ENCODE results near the gene CHCHD3. TPM values are rescaled to one million over a fixed set of nuclear protein-coding genes. Genes with fewer than 3 reads are reported as not detected.

CHCHD3 gene
- total RNA-seq, 6 experiments from 2014 or later, result 16.5 to 42.6 (median 21.6) TPM

DNA sequence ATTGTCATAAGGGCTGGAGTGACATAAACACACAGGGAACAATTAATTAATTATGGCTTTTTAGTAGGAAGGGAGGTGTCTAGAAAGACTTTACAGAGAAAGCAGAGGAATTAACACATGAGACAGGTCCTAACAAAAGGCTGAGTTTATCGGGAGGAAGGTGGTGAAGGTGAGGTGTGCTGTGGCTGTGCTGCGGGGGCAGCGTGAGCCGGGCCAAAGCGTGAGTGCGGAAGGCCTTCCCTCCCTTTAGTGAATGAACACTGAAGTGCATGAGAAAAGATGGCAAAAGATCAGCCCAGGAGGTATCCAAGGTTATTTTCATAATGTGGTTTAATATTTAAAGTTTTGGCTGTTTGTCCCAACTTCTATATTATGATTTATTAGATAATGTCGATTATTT, 262.2 kb downstream of the CHCHD3 start:
- DNase-seq (no peak), ATAC-seq (no peak)
- H3K27ac ChIP-seq, result no peak overlapping the region
- H3K4me3 ChIP-seq, result no peak overlapping the region
- H3K27me3 ChIP-seq, result no peaks in the 10 kb centered on the region
- H3K9me3 ChIP-seq, result no peaks in the 10 kb centered on the region
- intact Hi-C loops (cut with DNase I), result no loop called here
- TF ChIP-seq POLR2A (IDR thresholded peaks at IDR 0.05), result no peak
- TF ChIP-seq, protein P1, sequence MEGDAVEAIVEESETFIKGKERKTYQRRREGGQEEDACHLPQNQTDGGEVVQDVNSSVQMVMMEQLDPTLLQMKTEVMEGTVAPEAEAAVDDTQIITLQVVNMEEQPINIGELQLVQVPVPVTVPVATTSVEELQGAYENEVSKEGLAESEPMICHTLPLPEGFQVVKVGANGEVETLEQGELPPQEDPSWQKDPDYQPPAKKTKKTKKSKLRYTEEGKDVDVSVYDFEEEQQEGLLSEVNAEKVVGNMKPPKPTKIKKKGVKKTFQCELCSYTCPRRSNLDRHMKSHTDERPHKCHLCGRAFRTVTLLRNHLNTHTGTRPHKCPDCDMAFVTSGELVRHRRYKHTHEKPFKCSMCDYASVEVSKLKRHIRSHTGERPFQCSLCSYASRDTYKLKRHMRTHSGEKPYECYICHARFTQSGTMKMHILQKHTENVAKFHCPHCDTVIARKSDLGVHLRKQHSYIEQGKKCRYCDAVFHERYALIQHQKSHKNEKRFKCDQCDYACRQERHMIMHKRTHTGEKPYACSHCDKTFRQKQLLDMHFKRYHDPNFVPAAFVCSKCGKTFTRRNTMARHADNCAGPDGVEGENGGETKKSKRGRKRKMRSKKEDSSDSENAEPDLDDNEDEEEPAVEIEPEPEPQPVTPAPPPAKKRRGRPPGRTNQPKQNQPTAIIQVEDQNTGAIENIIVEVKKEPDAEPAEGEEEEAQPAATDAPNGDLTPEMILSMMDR (IDR thresholded peaks at IDR 0.05), result no peak
- H3K4me1 ChIP-seq, result no peaks in the 10 kb centered on the region
- 84% methylated on average over 3 of the region's 7 CpGs for WGBS (ENCODE audit: insufficient coverage, low coverage, low lambda C conversion rate, missing lambda C conversion rate)
- H3K36me3 ChIP-seq, result no peaks in the 10 kb centered on the region

DNA sequence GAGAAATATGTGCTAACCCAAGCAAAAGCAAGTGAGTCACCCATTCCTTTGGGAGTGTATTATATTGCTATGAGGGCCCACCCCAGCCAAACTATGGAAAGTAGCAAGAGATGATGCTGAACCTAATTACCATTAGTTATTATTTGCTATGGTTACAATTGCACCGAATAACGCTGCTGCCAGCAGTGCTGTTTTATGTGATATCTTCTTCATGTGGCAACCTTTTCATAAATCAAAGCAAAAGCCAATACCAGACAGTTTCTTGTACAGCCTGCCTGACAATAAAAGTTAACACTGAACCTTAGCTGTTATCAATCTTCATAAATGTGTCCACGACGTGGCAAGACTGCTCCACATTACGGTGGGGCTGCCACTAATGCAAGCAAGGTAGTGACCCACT, 263.9 kb downstream of the CHCHD3 start:
- DNase-seq, result no peak
- no peak for ATAC-seq
- no peak for TF ChIP-seq POLR2A (IDR thresholded peaks at IDR 0.05)
- TF ChIP-seq, protein P1 (IDR thresholded peaks at IDR 0.05), result no peak
- no peaks in the 10 kb centered on the region for H3K27me3 ChIP-seq
- H3K4me1 ChIP-seq, result no peaks in the 10 kb centered on the region
- H3K9me3 ChIP-seq, result no peaks in the 10 kb centered on the region
- no peak overlapping the region for H3K4me3 ChIP-seq
- H3K27ac ChIP-seq, result no peak overlapping the region
- intact Hi-C loops (cut with DNase I), result no loop called here
- H3K36me3 ChIP-seq, result no peaks in the 10 kb centered on the region
- 100% methylated on average over 5 of the region's 5 CpGs for WGBS (ENCODE audit: insufficient coverage, low coverage, low lambda C conversion rate, missing lambda C conversion rate)

DNA sequence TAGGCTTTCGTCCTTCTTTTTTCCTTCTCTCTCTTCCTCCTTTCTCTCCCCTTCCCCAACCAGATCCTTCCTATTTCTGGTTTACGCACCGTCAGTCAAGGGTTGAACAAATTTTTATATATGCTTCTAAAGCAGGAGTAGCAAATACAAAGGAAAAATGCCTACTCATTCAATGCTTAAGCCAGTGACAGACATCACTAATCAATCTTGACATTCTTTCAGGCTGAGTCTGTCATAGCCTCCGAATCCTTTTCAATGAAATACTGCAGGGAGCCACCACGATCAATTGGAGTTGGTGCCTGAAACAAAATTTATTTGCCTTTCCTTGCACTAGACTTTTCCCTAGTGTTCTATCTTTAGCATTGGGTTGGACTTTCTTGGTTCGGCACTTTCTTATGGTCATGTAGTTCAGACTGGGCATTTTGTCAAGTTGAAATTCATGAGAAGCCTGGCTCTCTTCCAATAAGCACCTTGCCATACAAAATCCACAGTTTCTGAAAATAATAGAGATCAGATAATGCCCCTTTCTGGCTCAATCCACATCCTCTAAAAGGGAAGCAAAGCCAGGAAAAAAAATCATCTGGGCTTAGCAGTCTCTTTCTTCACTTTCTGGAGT, 266.1 kb downstream of the CHCHD3 start:
- no peak for ATAC-seq

DNA sequence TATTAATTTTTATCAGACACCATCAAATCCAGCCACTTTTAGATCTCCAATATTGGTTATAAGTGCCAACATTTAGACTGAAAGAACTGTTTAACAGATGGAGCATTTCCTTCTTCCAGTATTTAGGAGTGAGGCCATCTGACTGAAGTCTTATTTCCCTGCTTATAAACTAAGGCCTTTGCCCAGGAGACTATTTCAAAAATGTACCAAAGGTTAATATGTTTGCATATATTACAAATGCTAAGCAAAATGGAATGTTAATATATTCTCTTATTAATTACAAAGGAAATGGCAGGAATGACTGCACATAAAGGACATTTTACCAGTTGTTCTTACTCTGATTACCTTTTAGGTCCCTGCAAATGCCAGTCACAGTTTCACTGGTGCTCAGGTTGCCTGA, 266.8 kb downstream of the CHCHD3 start:
- H3K27ac ChIP-seq, result no peak overlapping the region
- no peaks in the 10 kb centered on the region for H3K9me3 ChIP-seq
- intact Hi-C loops (cut with DNase I), result no loop called here
- no peak overlapping the region for H3K4me3 ChIP-seq
- H3K27me3 ChIP-seq, result no peaks in the 10 kb centered on the region
- H3K36me3 ChIP-seq, result no peaks in the 10 kb centered on the region
- TF ChIP-seq, protein P1 (IDR thresholded peaks at IDR 0.05), result no peak
- no peak for TF ChIP-seq POLR2A (IDR thresholded peaks at IDR 0.05)
- DNase-seq (no peak), ATAC-seq (no peak)
- H3K4me1 ChIP-seq, result no peaks in the 10 kb centered on the region

More for the DNA sequence above, 266.1 kb downstream of the CHCHD3 start:
- no peak for TF ChIP-seq POLR2A (IDR thresholded peaks at IDR 0.05)
- TF ChIP-seq, protein P1 (IDR thresholded peaks at IDR 0.05), result no peak
- Histone ChIP-seq H3K36me3 (no peaks in the 10 kb centered on the region), H3K4me3 (no peak overlapping the region), H3K27me3 (no peaks in the 10 kb centered on the region), H3K9me3 (no peaks in the 10 kb centered on the region), H3K27ac (no peak overlapping the region), H3K4me1 (no peaks in the 10 kb centered on the region)
- WGBS (ENCODE audit: insufficient coverage, low coverage, low lambda C conversion rate, missing lambda C conversion rate), result 76% methylated on average over 6 of the region's 6 CpGs
- intact Hi-C loops (cut with DNase I), result no loop called here
- no peak for DNase-seq

DNA sequence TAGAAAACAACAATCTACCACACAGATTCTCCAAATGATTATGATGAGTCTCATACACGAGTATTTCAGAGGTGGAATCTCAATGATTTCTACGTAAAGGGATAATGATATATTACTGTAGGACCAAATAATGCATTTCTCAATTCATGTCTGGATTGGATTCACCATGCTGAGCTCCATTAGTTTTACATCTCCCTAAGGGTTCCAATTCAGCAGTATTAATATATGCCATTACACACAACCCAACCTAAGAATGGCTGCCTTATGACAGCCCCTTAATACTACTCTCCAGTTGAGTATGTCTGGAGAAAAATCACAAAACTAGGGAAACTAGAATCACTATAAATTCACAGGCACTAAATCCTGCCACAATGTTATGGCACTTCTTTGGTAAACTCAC, 271.3 kb downstream of the CHCHD3 start:
- intact Hi-C loops (cut with DNase I), result no loop called here
- 93% methylated on average over 2 of the region's 2 CpGs for WGBS (ENCODE audit: insufficient coverage, low coverage, low lambda C conversion rate, missing lambda C conversion rate)

More for the DNA sequence above, 271.3 kb downstream of the CHCHD3 start:
- TF ChIP-seq, protein P1 (IDR thresholded peaks at IDR 0.05), result no peak
- no peak for TF ChIP-seq POLR2A (IDR thresholded peaks at IDR 0.05)
- no peaks in the 10 kb centered on the region for H3K9me3 ChIP-seq
- DNase-seq, result no peak
- H3K27me3 ChIP-seq, result no peaks in the 10 kb centered on the region
- H3K4me1 ChIP-seq, result no peaks in the 10 kb centered on the region
- ATAC-seq, result no peak
- no peak overlapping the region for H3K4me3 ChIP-seq
- H3K36me3 ChIP-seq, result no peaks in the 10 kb centered on the region
- H3K27ac ChIP-seq, result no peak overlapping the region

Measured in right lobe of liver (tissue), 6 donors.